GM19240 (cell line): ENCODE measurements around the gene BBX.
"Not testable (repeated sequence)": the region's sequence is repeated elsewhere in the genome, so short reads cannot be mapped to it uniquely, and the experiment has no call there.

Experiments
- DNase-seq: peaks from one replicate; pipeline ENCODE4 v3.0.0; 2011; ENCODE audit warnings: low spot score; ENCODE audit not compliant: insufficient read length

The BBX gene

GRCh38 chr3:107796791-107797190 is 274.0 kb downstream of the BBX start:
- DNase-seq: no peak

DNA sequence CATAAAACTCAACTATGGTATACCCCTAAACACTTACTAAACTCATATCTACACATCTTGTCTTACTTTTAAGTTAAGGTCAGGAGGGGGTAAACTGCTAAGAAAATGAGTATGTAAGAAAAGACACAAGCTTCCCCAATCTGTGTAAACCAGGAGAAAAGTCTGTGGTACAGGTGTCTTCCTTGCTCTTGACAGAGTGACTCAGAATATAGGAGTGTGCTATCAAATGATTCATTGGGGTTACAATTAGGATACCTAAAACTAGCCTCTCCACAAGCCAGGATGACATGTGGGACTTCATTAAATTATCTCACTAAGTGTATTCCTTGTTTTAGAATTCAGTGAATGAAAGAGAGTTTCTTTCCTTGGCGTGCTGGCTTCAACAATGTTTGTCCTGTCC is 274.8 kb downstream of the BBX start:
- DNase-seq: no peak

- DNase-seq: no peak
Observed at GRCh38 chr3:107798381-107798780, 275.6 kb downstream of the BBX start.

- DNase-seq: no peak
Observed at GRCh38 chr3:107800710-107801109, 277.9 kb downstream of the BBX start.

DNA sequence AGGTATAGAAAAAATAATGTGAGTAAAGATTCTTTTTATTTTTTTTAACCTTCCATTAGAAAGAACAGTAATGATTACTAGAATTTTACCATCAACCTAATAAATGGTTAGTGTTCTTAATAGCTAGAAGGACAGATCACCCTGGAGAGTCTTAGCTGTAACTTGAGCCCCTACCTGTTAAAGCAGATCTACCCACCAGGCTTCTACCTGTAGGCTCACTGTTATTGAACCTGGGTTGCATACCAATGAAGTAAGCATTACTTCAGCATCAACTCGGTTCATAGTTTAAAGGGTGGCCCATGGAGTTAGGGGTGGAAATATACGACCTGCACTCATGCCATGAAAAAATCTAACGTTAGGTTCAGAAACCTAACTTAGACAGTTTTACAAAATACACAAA is 280.4 kb downstream of the BBX start:
- DNase-seq: no peak

- DNase-seq: no peak
Observed at GRCh38 chr3:107806021-107806420, 283.3 kb downstream of the BBX start.

GRCh38 chr3:107806536-107806935 is 283.8 kb downstream of the BBX start:
- no peak for DNase-seq

- DNase-seq: no peak
Observed at GRCh38 chr3:107810171-107811071, 287.7 kb downstream of the BBX start.

- DNase-seq: no peak
Observed at GRCh38 chr3:107813026-107813425, 290.3 kb downstream of the BBX start.

DNA sequence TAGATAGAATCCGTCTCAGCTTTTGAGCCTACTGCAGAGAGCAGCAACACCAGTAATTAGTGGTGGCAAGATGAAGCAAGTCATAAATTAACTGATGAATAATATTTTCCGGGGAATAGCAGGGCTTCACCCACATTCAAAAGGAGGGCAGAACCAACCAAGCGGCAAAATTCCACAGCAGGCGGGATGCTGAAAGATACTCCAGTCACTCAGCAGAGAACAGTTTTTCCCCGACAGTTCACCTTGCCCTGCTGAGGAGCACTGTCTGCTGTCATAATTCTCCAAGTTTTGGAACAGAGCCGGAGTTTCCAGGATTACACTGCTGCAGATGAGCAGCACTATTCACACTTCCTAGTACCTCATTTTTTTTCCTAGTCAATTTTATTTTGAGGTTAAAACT is 293.3 kb downstream of the BBX start:
- DNase-seq: no peak

DNA sequence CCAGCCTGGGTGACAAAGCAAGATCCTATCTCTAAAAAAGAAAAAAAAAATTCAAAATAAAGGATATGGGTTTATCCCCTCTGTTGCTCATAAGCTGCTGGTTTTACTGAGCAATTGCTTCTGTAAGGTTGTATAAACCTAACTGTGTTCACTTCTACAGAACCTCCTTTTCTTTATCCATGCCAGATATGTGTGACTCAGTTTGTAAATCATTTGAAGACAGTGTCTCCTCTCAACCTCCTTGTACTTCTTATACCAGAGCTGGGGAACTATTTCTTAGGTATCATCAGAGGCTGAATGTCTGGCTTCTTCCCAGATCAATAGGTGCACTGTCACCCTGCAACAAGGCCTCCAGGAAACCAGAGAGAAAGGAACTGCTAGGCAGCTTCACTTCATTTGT is 294.3 kb downstream of the BBX start:
- DNase-seq: no peak

GRCh38 chr3:107818025-107818424 is 295.3 kb downstream of the BBX start:
- DNase-seq: no peak

GRCh38 chr3:107819656-107820055 is 296.9 kb downstream of the BBX start:
- no peak for DNase-seq

DNA sequence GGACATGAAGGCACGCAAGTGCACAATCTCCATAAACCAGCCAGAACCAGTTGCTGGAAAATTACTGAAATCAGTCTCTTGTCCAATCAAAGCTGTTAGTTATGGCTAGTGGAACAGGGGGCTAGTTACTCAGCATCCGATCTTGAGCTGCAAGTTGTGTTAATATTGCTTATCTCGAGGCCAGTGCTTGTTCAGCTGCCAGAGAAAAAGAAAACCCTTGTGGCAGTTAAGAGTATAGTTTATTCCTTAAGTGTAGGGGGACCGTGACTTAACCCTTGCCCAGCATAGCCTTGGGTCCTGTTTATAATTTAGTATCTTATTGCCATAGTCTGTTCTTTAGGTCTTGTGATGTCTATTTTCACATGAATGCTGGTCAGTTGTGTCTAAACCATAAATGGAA is 299.5 kb downstream of the BBX start:
- DNase-seq: no peak

DNA sequence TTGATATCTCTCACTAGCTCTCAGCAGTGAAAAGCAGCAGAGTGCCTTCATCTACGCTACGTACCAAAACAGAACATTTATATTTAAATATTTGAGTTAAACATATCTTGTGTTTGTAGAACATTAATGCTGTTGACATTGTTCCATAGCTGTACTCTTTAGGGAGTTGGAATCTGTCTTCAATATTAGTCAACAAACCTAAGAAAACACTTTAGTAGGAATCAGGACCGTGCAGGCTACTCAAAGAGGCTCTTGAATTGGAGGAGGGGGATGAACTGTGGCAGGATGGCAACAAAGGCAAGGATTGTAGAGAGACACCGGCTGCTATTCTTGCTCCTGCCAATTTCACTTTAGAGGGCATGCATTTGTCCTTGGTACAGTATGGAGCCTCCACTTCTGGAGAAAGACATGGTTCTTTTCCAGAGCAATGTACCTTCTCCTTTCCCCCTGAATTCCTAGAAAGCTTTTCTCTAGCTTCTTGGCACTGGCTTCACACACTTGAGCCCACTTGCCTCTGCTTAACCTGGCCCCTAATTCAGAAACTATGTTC is 302.1 kb downstream of the BBX start:
- DNase-seq: no peak

GRCh38 chr3:107825556-107825955 is 302.8 kb downstream of the BBX start:
- DNase-seq: no peak

DNA sequence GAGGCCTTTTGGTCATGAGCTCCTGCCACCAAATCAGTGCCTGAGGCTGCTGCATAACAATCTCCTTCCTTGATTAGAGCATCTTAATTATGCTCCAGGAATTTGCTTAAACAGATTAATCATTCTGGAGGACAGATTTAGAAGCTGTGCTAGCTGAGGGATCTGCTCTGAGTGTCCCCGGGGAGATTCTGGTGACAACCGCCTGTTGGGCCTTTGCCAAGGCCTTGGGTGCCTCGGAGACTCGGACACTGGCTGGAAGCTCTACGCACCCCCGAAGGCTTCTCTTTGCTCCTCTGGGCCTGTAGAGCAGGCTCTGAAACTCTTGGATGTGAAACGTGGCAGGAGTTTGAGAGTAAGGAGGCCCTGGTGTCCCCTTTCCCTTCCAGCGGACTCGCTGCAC is 304.0 kb downstream of the BBX start:
- no peak for DNase-seq

- no peak for DNase-seq
Observed at GRCh38 chr3:107829185-107829584, 306.4 kb downstream of the BBX start.

DNA sequence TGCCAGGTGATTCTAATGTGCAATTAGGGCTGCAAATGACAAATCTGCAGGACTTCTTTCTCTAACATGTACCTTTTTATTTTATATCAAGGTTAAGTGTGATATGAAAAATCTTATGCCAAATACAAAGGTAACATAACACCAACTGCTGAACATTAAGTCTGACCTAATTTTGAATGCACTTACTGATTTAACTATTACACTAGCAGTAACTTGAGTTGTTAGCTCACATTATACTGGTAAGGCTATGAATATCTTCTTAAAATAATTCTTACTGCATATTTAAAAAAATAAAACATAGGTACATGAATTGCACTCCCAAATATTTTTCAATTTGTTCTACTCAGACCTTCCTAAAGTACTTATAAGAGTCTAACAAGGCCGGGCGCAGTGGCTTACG is 308.8 kb downstream of the BBX start:
- DNase-seq: no peak

GRCh38 chr3:107833043-107833442 is 310.3 kb downstream of the BBX start:
- DNase-seq: no peak

- DNase-seq: no peak
Observed at GRCh38 chr3:107833722-107834416, 311.1 kb downstream of the BBX start.

GRCh38 chr3:107835001-107835400 is 312.2 kb downstream of the BBX start:
- not testable (repeated sequence) for DNase-seq
